Adrenal gland (tissue), 5 donors: ENCODE measurements around the gene ADAMTS16.

Source experiments
- POLR2A ChIP-seq, 2 donors: fragments of 450-650 bp; IDR thresholded peaks; one replicate each; pipeline ENCODE4 v1.6.1; 2017; ENCODE audit warnings: antibody characterized with exemption in 2 of 2, mild to moderate bottlenecking in 2 of 2, moderate library complexity in 1 of 2
- TF ChIP-seq, protein P1 (sequence below), 6 experiments: fragments of 450-650 bp in 4 of 6; fragments of 200-600 bp in 2 of 6; sonication (generic) in 1 of 6; IDR thresholded peaks; 1 replicate in 5 of 6; 2 replicates in 1 of 6; pipeline versions ENCODE4 v1.5.1 to v1.8.0; 2016 to 2021; ENCODE audit warnings: antibody characterized with exemption in 6 of 6, mild to moderate bottlenecking in 2 of 6, moderate library complexity in 1 of 6
- donor health status: DM: no; HTN: no; CAD: no.

- TF ChIP-seq, protein P1, sequence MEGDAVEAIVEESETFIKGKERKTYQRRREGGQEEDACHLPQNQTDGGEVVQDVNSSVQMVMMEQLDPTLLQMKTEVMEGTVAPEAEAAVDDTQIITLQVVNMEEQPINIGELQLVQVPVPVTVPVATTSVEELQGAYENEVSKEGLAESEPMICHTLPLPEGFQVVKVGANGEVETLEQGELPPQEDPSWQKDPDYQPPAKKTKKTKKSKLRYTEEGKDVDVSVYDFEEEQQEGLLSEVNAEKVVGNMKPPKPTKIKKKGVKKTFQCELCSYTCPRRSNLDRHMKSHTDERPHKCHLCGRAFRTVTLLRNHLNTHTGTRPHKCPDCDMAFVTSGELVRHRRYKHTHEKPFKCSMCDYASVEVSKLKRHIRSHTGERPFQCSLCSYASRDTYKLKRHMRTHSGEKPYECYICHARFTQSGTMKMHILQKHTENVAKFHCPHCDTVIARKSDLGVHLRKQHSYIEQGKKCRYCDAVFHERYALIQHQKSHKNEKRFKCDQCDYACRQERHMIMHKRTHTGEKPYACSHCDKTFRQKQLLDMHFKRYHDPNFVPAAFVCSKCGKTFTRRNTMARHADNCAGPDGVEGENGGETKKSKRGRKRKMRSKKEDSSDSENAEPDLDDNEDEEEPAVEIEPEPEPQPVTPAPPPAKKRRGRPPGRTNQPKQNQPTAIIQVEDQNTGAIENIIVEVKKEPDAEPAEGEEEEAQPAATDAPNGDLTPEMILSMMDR (IDR thresholded peaks at IDR 0.05), result no peak
- no peak for TF ChIP-seq POLR2A (IDR thresholded peaks at IDR 0.05)
Observed at GRCh38 chr5:5342784-5343183, 202.7 kb downstream of the ADAMTS16 start.
